Stimulated activated CD8-positive, alpha-beta memory T cell treated with anti-CD3 and anti-CD28 coated beads, Interleukin-4, amount 100 ng/mL, for 1 hour (primary cell): Measurements from ENCODE around the gene MSI2.

Experiments
- DNase-seq, 2 donors: peaks; one replicate each; pipeline ENCODE4 v3.0.0-alpha.2; 2020; ENCODE audit warnings: low read depth in 2 of 2, low spot score in 1 of 2

Gene MSI2

GRCh38 chr17:57340160-57340981, 84.0 kb downstream of the MSI2 start:
- no peak for DNase-seq

- DNase-seq = no peak
These were observed 85.6 kb downstream of the MSI2 start for GRCh38 chr17:57341611-57342540.

GRCh38 chr17:57342963-57343589, 86.8 kb downstream of the MSI2 start:
- DNase-seq = no peak

GRCh38 chr17:57343717-57344116, 87.4 kb downstream of the MSI2 start:
- no peak for DNase-seq

GRCh38 chr17:57344261-57344660, 87.9 kb downstream of the MSI2 start:
- no peak for DNase-seq

GRCh38 chr17:57349541-57350247, 93.4 kb downstream of the MSI2 start:
- no peak for DNase-seq

- no peak for DNase-seq
These were observed 93.9 kb downstream of the MSI2 start for GRCh38 chr17:57350266-57350665.

GRCh38 chr17:57352665-57353175, 96.4 kb downstream of the MSI2 start:
- no peak for DNase-seq

- no peak for DNase-seq
These were observed 98.3 kb downstream of the MSI2 start for GRCh38 chr17:57354673-57355072.

GRCh38 chr17:57355090-57355859, 99.0 kb downstream of the MSI2 start:
- no peak for DNase-seq

GRCh38 chr17:57356153-57356718, 99.9 kb downstream of the MSI2 start:
- DNase-seq = no peak

GRCh38 chr17:57356719-57357391, 100.5 kb downstream of the MSI2 start:
- DNase-seq = no peak

- no peak for DNase-seq
These were observed 101.1 kb downstream of the MSI2 start for GRCh38 chr17:57357392-57357784.

GRCh38 chr17:57357830-57358430, 101.6 kb downstream of the MSI2 start:
- no peak for DNase-seq

- DNase-seq = no peak
These were observed 103.9 kb downstream of the MSI2 start for GRCh38 chr17:57360266-57360665.

- no peak for DNase-seq
These were observed 106.7 kb downstream of the MSI2 start for GRCh38 chr17:57362797-57363556.

GRCh38 chr17:57363580-57363979, 107.3 kb downstream of the MSI2 start:
- DNase-seq = no peak
